Stimulated activated CD4-positive, alpha-beta T cell treated with anti-CD3 and anti-CD28 coated beads, Interleukin-1b, Interleukin-23, amount 100 ng/mL, for 24 hours (primary cell): Measurements from ENCODE around the gene PYDC1.
"Not testable (repeated sequence)": the region's sequence is repeated elsewhere in the genome, so short reads cannot be mapped to it uniquely, and the experiment has no call there.

Experiments
- DNase-seq, 4 experiments: peaks; one replicate each; pipeline ENCODE4 v3.0.0-alpha.2; 2020; ENCODE audit warnings: low read depth in 4 of 4, low spot score in 1 of 4

The PYDC1 gene

GRCh38 chr16:31196324-31197088 lies 20.4 kb downstream of the PYDC1 start:
- DNase-seq = no peak

- DNase-seq = not testable (repeated sequence)
Measured at GRCh38 chr16:31195861-31196260, 21.1 kb downstream of the PYDC1 start.

- DNase-seq = no peak
Measured at GRCh38 chr16:31194898-31195297, 22.0 kb downstream of the PYDC1 start.

- DNase-seq = no peak
Measured at GRCh38 chr16:31193874-31194273, 23.1 kb downstream of the PYDC1 start.

GRCh38 chr16:31192856-31193642 lies 23.9 kb downstream of the PYDC1 start:
- no peak for DNase-seq

GRCh38 chr16:31191697-31192428 lies 25.1 kb downstream of the PYDC1 start:
- DNase-seq = no peak

GRCh38 chr16:31190818-31191444 lies 26.0 kb downstream of the PYDC1 start:
- no peak for DNase-seq

GRCh38 chr16:31190061-31190460 lies 26.9 kb downstream of the PYDC1 start:
- no peak for DNase-seq

GRCh38 chr16:31189412-31189778 lies 27.5 kb downstream of the PYDC1 start:
- no peak for DNase-seq

GRCh38 chr16:31188450-31189411 lies 28.2 kb downstream of the PYDC1 start:
- DNase-seq = no peak

- no peak for DNase-seq
Measured at GRCh38 chr16:31187808-31188189, 29.1 kb downstream of the PYDC1 start.

GRCh38 chr16:31186930-31187807 lies 29.8 kb downstream of the PYDC1 start:
- DNase-seq = no peak

GRCh38 chr16:31186176-31186575 lies 30.8 kb downstream of the PYDC1 start:
- DNase-seq = no peak

- DNase-seq = no peak
Measured at GRCh38 chr16:31185339-31185738, 31.6 kb downstream of the PYDC1 start.

- DNase-seq = no peak
Measured at GRCh38 chr16:31184888-31185287, 32.0 kb downstream of the PYDC1 start.

GRCh38 chr16:31183432-31184428 lies 33.2 kb downstream of the PYDC1 start:
- no peak for DNase-seq

GRCh38 chr16:31182391-31182790 lies 34.5 kb downstream of the PYDC1 start:
- DNase-seq = no peak
